Measurements from ENCODE around the gene TLE7. TPM values are rescaled to one million over a fixed set of nuclear protein-coding genes. Genes with fewer than 3 reads are reported as not detected.

TLE7 gene
- total RNA-seq, 6 experiments from 2014 or later = not detected

DNA sequence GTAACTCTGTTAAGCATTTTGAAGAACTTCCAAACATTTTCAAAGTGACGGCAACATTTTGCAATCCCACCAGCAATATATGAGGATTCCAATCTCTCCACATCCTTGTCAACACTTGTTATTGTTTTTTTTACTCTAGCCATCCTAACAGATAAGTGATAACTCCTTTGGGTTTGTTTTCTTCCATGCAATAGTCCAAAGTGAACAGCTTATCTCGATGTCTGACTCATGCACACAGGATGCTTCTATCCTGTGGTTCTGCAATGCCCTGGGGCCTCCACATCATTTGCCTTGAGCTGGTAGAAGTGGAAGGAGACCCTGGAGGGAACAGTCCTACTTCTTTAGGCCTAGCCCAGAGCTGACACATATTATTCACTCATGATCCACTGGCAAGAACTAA, 13.0 kb downstream of the TLE7 start:
- 50% methylated on average over 2 of the region's 2 CpGs for WGBS (ENCODE audit: insufficient coverage, low coverage, low lambda C conversion rate, missing lambda C conversion rate)
- Histone ChIP-seq H3K4me3 (no peak overlapping the region), H3K27ac (no peak overlapping the region), H3K4me1 (no peaks in the 10 kb centered on the region), H3K27me3 (no peaks in the 10 kb centered on the region), H3K36me3 (no peaks in the 10 kb centered on the region), H3K9me3 (no peaks in the 10 kb centered on the region)
- TF ChIP-seq, protein P1, sequence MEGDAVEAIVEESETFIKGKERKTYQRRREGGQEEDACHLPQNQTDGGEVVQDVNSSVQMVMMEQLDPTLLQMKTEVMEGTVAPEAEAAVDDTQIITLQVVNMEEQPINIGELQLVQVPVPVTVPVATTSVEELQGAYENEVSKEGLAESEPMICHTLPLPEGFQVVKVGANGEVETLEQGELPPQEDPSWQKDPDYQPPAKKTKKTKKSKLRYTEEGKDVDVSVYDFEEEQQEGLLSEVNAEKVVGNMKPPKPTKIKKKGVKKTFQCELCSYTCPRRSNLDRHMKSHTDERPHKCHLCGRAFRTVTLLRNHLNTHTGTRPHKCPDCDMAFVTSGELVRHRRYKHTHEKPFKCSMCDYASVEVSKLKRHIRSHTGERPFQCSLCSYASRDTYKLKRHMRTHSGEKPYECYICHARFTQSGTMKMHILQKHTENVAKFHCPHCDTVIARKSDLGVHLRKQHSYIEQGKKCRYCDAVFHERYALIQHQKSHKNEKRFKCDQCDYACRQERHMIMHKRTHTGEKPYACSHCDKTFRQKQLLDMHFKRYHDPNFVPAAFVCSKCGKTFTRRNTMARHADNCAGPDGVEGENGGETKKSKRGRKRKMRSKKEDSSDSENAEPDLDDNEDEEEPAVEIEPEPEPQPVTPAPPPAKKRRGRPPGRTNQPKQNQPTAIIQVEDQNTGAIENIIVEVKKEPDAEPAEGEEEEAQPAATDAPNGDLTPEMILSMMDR (IDR thresholded peaks at IDR 0.05) = no peak
- TF ChIP-seq POLR2A (IDR thresholded peaks at IDR 0.05) = no peak
- no peak for DNase-seq
- no peak for ATAC-seq
- intact Hi-C loops (cut with DNase I) = no loop called here

DNA sequence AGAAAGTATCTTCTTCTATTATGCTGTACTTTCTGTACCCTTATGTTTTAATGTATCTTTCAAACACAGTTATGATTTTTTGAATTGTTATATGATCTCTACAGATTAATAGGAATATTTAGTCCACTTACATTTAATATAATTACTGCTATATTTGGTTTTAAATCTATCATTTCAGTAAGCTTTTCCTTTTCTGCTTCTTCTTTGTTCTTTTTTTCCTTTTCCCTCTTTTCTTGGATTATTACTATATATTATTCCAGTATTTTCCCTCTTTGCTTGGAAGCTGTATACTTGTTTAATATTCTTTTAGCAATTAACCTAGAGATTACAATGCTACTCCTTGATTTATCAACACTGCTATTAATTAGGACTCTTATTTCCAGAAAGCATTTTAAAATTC, 13.5 kb downstream of the TLE7 start:
- TF ChIP-seq, protein P1 (IDR thresholded peaks at IDR 0.05) = no peak
- TF ChIP-seq POLR2A (IDR thresholded peaks at IDR 0.05) = no peak
- no peaks in the 10 kb centered on the region for H3K27me3 ChIP-seq
- no peak overlapping the region for H3K4me3 ChIP-seq
- no peaks in the 10 kb centered on the region for H3K9me3 ChIP-seq
- no peaks in the 10 kb centered on the region for H3K4me1 ChIP-seq
- ATAC-seq = no peak
- no peak for DNase-seq
- no peak overlapping the region for H3K27ac ChIP-seq
- H3K36me3 ChIP-seq = no peaks in the 10 kb centered on the region
- intact Hi-C loops (cut with DNase I) = no loop called here

DNA sequence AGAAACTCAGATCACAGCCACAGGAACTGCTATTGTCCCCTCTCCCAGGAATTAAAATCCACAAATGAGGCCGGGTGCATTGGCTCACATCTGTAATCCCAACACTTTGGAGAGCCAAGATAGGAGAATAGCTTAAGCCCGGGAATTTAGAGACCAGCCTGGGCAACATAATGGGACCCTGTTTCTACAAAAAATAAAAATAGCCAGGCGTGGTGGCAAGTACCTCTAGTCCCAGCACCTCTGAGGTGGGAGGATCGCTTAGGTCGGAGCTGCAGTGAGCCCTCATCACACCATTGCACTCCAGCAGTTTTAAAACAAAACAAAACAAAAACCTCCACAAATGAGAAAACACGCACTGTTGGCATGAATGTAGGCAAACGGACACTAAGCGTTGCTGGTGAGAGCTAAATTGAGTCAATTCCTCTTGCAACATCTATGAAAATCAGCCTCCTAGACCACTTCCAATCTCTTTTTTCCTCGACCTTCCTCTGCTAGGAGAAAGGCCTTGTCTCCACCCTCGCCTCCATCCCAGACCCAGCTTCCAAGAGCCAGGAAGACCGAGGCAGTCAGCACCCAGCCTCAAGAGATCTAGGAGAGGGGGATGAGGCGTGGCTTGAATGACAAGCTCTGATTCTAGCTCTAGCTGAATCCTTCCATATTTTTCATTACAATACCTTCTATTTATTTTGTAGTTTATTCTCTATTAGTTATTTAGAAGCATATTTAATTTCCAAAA, 14.8 kb downstream of the TLE7 start:
- Histone ChIP-seq H3K4me1 (no peaks in the 10 kb centered on the region), H3K9me3 (no peaks in the 10 kb centered on the region), H3K4me3 (no peak overlapping the region), H3K27me3 (no peaks in the 10 kb centered on the region), H3K36me3 (no peaks in the 10 kb centered on the region), H3K27ac (no peak overlapping the region)
- DNase-seq (no peak), ATAC-seq (no peak)
- intact Hi-C loops (cut with DNase I) = no loop called here
- WGBS (ENCODE audit: insufficient coverage, low coverage, low lambda C conversion rate, missing lambda C conversion rate) = 49% methylated on average over 12 of the region's 12 CpGs
- TF ChIP-seq, protein P1 (IDR thresholded peaks at IDR 0.05) = no peak
- no peak for TF ChIP-seq POLR2A (IDR thresholded peaks at IDR 0.05)

DNA sequence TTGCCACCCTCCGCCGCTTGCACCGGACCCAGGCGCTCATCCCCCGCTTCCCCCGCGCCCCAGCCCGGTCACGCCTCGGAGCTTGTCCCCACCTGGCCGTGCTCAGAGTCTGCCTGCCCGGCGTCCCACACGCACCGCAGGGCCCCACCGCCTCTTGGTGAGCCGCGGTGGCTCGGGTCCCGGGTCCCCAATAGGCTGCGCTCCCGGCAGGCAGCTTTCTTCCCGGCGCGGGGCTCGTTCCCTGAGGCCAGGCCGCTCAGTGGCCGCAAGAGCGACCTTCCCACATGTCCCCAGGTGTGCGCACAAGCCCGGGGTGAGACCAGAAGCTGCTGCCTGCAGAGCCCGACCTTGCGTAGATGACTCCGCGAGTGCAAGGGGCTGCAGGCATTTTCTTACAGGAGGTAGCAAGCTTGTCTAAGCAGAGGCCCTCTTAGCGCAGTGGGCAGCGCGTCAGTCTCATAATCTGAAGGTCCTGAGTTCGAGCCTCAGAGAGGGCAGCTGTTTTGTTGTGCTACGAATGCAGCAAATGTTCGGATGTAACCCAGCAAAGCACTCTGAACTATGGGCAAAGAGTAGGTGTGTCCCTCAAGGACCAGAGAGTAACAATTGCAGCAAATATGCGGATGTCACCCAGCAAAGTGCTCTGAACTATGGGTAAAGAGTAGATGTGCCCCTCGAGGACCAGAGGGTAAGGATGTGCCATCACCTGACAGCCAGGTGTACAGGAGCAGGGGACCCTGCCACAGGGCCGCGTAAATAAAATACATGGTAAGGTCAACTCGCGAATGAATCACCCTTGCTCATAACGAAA, 15.6 kb downstream of the TLE7 start:
- DNase-seq = no peak
- H3K36me3 ChIP-seq = no peaks in the 10 kb centered on the region
- 4% methylated on average over 29 of the region's 48 CpGs for WGBS (ENCODE audit: insufficient coverage, low coverage, low lambda C conversion rate, missing lambda C conversion rate)
- no peak overlapping the region for H3K4me3 ChIP-seq
- no peaks in the 10 kb centered on the region for H3K27me3 ChIP-seq
- intact Hi-C loops (cut with DNase I) = no loop called here
- H3K9me3 ChIP-seq = no peaks in the 10 kb centered on the region
- TF ChIP-seq POLR2A (IDR thresholded peaks at IDR 0.05) = no peak
- TF ChIP-seq, protein P1 (IDR thresholded peaks at IDR 0.05) = no peak
- peak in 3 of 4 donors; percentile 17 to 42 (median 34) for ATAC-seq
- no peak overlapping the region for H3K27ac ChIP-seq
- no peaks in the 10 kb centered on the region for H3K4me1 ChIP-seq

Data from right lobe of liver (tissue), 6 donors.